Stimulated activated memory B cell treated with anti-CD40 and anti-IgM and Interleukin-4, amounts not matched to agents 10 μg/mL and 1 μg/mL and 100 μg/mL, for 72 hours (primary cell): ENCODE measurements around the gene PARVA.
"Not testable (repeated sequence)": the region's sequence is repeated elsewhere in the genome, so short reads cannot be mapped to it uniquely, and the experiment has no call there.

Source experiments
- ATAC-seq: fragments of 150-1000 bp; cut with Tn5 transposase; 2 replicates; pipeline ENCODE4 v1.10.0; 2021
- H3K27ac Mint-ChIP-seq: one replicate; pipeline ENCODE4 v1.8.0; 2022; ENCODE audit warnings: mild to moderate bottlenecking, mixed read lengths
- H3K27me3 Mint-ChIP-seq: one replicate; pipeline ENCODE4 v1.8.0; 2022; ENCODE audit warnings: mixed read lengths
- H3K36me3 Mint-ChIP-seq: one replicate; pipeline ENCODE4 v1.8.0; 2022; ENCODE audit warnings: mixed read lengths
- H3K4me1 Mint-ChIP-seq: one replicate; pipeline ENCODE4 v1.8.0; 2022; ENCODE audit warnings: mixed read lengths
- H3K4me3 Mint-ChIP-seq: one replicate; pipeline ENCODE4 v1.8.0; 2022; ENCODE audit warnings: mild to moderate bottlenecking, moderate library complexity, mixed read lengths
- H3K9me3 Mint-ChIP-seq: one replicate; pipeline ENCODE4 v1.8.0; 2022; ENCODE audit warnings: mixed read lengths

The PARVA gene

DNA sequence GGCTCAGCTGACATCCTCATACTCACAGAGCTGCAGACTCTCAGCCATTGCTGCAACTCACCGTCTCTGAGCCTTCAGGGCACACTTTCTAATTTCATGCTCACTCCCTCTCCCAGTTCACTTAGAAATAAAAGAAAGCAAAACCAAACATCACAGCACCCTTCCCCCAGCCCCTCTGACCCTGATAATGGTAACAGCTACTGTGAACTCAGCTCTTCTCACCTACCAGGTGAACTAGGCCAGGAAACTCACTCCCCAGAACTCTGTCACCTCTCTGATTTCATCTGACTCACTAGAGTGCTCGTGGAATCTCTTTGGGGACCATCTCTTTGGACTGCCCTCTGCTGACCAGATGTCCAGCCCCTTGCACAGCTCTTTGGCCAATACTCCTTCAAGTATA lies 14.5 kb upstream of the PARVA start:
- Mint-ChIP-seq H3K36me3 (no peaks in the 10 kb centered on the region), H3K27ac (no peak overlapping the region), H3K4me3 (no peak overlapping the region), H3K27me3 (peaks cover 53% of the 10 kb centered on the region), H3K9me3 (no peaks in the 10 kb centered on the region), H3K4me1 (no peaks in the 10 kb centered on the region)
- ATAC-seq = no peak

GRCh38 chr11:12363373-12363772 lies 14.0 kb upstream of the PARVA start:
- Mint-ChIP-seq H3K27me3 (peaks cover 58% of the 10 kb centered on the region), H3K4me1 (no peaks in the 10 kb centered on the region), H3K9me3 (peaks cover 2% of the 10 kb centered on the region), H3K27ac (no peak overlapping the region), H3K36me3 (no peaks in the 10 kb centered on the region), H3K4me3 (no peak overlapping the region)
- no peak for ATAC-seq

DNA sequence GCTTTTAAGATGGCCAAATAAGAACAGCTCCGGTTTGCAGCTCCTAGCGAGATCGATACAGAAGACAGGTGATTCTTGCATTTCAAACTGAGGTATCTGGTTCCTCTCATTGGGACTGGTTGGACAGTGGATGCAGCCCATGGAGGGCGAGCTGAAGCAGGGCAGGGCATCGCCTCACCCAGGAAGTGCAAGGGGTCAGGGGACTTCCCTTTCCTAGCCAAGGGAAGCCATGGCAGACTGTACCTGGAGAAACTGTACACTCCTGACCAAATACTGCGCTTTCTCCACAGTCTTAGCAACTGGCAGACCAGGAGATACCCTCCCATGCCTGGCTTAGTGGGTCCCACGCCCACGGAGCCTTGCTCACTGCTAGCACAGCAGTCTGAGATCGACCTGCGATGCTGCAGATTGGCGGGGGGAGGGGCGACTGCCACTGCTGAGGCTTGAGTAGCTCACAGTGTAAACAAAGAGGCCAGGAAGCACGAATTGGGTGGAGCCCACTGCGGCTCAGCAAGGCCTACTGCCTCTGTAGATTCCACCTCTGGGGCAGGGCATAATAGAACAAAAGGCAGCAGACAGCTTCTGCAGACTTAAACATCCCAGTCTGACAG lies 11.3 kb upstream of the PARVA start:
- H3K27me3 Mint-ChIP-seq = peaks cover 62% of the 10 kb centered on the region
- H3K36me3 Mint-ChIP-seq, H3K27ac Mint-ChIP-seq, H3K9me3 Mint-ChIP-seq, H3K4me3 Mint-ChIP-seq, H3K4me1 Mint-ChIP-seq, ATAC-seq: not testable (repeated sequence)

DNA sequence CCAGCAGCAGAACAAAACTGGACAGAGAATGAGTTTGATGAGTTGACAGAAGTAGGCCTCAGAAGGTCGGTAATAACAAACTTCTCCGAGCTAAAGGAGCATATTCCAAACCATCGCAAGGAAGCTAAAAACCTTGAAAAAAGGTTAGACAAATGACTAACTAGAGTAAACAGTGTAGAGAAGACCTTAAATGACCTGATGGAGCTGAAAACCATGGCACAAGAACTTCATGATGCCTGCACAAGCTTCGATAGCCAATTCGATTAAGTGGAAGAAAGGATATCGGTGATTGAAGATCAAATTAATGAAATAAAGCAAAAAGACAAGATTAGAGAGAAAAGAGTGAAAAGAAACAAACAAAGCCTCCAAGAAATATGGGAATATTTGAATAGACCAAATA lies 10.3 kb upstream of the PARVA start:
- H3K27ac Mint-ChIP-seq = not testable (repeated sequence)

DNA sequence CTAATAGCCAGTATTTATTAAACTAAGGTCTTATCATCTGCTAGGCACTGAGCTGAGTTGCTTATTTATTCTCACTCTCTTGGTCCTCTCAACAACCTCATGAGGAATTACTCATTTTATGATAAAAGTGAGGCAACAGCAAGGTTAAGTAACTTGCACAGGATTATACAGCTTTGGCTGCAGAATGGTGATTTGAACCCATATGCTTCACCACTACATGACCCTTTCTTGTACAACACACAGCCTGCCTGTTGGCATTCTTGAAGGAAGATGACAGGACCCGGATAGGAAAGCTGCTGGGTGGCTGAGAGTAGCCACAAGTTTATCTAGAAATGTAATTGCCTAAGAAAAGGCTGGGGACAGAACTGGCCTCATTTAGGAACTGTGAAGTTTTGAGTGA lies 5.3 kb upstream of the PARVA start:
- Mint-ChIP-seq H3K27me3 (peaks cover 27% of the 10 kb centered on the region), H3K9me3 (peaks cover 5% of the 10 kb centered on the region), H3K27ac (no peak overlapping the region), H3K36me3 (no peaks in the 10 kb centered on the region), H3K4me3 (no peak overlapping the region), H3K4me1 (no peaks in the 10 kb centered on the region)
- no peak for ATAC-seq

More for the DNA sequence above, 10.3 kb upstream of the PARVA start:
- not testable (repeated sequence) for H3K4me3 Mint-ChIP-seq, ATAC-seq, H3K36me3 Mint-ChIP-seq, H3K9me3 Mint-ChIP-seq, H3K4me1 Mint-ChIP-seq
- H3K27me3 Mint-ChIP-seq = peaks cover 52% of the 10 kb centered on the region

DNA sequence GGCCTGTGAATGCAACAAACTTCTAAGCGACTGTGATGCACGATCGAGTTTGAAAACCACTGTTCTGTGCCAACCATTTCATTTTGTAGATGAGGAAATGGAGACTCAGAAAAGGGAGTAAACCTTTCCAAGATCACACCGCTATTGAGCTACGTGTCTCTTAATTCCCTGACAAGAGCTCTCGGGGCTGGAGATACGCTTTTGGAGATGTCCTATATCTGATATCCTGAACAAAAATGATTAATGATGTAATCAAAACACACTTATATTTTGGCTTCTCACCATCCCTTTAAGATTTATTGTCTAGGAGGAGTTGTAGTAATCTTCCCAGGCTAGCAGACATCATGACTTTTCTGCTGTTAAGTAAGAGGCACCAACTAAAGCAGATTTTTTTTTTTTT lies 1.7 kb upstream of the PARVA start:
- Mint-ChIP-seq H3K27ac (no peak overlapping the region), H3K4me3 (no peak overlapping the region), H3K9me3 (peaks cover 2% of the 10 kb centered on the region), H3K36me3 (no peaks in the 10 kb centered on the region), H3K4me1 (no peaks in the 10 kb centered on the region), H3K27me3 (peaks cover 32% of the 10 kb centered on the region)
- ATAC-seq = no peak

DNA sequence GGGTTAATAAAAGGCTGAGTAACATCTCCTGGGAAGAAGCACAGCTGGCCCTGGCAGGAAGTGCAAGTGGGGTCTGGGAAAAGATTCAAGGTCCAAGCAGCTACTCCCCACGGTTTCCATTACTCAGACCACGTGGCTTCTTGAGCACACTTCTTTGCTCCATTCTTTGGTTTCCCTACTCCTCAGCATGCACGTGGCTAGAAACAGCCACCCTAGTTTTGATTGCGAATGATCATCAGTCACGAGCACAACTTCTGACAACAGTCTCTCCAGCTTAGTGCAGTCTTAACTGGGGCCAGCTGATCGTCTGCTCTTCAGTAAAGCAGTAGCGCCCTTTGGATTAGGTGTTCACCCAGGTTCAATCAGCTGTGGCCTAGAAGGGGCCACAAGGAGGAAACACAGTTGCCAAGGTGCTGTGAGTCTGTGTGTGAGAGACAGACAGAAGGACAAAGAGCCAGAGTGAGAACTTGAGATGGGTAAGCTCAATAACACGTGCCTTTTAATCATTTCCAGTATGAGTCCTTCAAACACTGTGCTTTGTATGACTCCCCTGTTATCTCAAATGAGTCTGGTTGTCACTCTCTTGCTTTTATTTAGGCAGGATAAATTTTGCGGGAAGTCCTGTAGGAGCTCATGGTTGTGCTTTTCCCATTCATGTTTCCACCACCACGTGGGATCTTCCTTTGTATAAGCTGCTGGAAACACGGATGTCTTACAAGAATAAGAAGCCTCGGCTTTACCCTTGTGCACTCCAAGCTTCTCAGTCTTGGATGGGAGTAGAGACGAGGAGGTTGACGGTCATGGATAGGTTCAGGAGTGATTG lies 901 bp upstream of the PARVA start:
- peaks cover 2% of the 10 kb centered on the region for H3K9me3 Mint-ChIP-seq
- no peaks in the 10 kb centered on the region for H3K4me1 Mint-ChIP-seq
- no peak overlapping the region for H3K27ac Mint-ChIP-seq
- no peak overlapping the region for H3K4me3 Mint-ChIP-seq
- peaks cover 32% of the 10 kb centered on the region for H3K27me3 Mint-ChIP-seq
- no peaks in the 10 kb centered on the region for H3K36me3 Mint-ChIP-seq
- ATAC-seq = no peak

- Mint-ChIP-seq H3K27me3 (peaks cover 32% of the 10 kb centered on the region), H3K4me1 (no peaks in the 10 kb centered on the region), H3K27ac (no peak overlapping the region), H3K36me3 (no peaks in the 10 kb centered on the region), H3K9me3 (peaks cover 2% of the 10 kb centered on the region), H3K4me3 (no peak overlapping the region)
- ATAC-seq = peak; percentile 51
Observed at GRCh38 chr11:12377824-12378593, 638 bp downstream of the PARVA start.

- no peak overlapping the region for H3K27ac Mint-ChIP-seq
- H3K4me3 Mint-ChIP-seq = no peak overlapping the region
- H3K9me3 Mint-ChIP-seq = peaks cover 11% of the 10 kb centered on the region
- no peaks in the 10 kb centered on the region for H3K36me3 Mint-ChIP-seq
- no peaks in the 10 kb centered on the region for H3K4me1 Mint-ChIP-seq
- H3K27me3 Mint-ChIP-seq = peaks cover 32% of the 10 kb centered on the region
- no peak for ATAC-seq
Observed at GRCh38 chr11:12380565-12381325, 3.4 kb downstream of the PARVA start.

GRCh38 chr11:12381875-12382274 lies 4.5 kb downstream of the PARVA start:
- Mint-ChIP-seq H3K4me3 (no peak overlapping the region), H3K4me1 (no peaks in the 10 kb centered on the region), H3K36me3 (no peaks in the 10 kb centered on the region), H3K27ac (no peak overlapping the region), H3K9me3 (peaks cover 11% of the 10 kb centered on the region), H3K27me3 (peaks cover 26% of the 10 kb centered on the region)
- no peak for ATAC-seq

DNA sequence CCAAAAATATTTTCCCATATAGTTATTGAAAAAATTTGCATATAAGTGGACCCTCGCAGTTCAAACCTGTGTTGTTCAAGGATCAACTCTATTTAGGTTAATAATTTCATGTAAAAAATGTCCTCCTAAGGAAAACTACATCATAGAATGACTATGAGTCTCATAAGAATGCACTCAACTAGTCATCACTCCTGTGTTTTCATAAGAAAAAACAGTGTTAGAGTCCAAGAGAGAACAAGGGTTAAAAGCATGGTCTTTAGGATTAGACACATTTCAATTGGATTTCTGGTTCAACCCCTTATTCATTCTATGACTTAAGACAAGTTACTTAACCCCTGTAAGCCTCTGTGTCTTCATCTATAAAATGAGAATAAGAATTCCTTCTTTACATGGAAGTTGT lies 5.1 kb downstream of the PARVA start:
- Mint-ChIP-seq H3K27ac (no peak overlapping the region), H3K36me3 (no peaks in the 10 kb centered on the region), H3K4me1 (no peaks in the 10 kb centered on the region), H3K9me3 (peaks cover 11% of the 10 kb centered on the region), H3K27me3 (peaks cover 22% of the 10 kb centered on the region), H3K4me3 (no peak overlapping the region)
- no peak for ATAC-seq

GRCh38 chr11:12386309-12386708 lies 8.9 kb downstream of the PARVA start:
- no peak overlapping the region for H3K27ac Mint-ChIP-seq
- ATAC-seq = no peak
- no peaks in the 10 kb centered on the region for H3K36me3 Mint-ChIP-seq
- H3K4me3 Mint-ChIP-seq = no peak overlapping the region
- no peaks in the 10 kb centered on the region for H3K27me3 Mint-ChIP-seq
- no peaks in the 10 kb centered on the region for H3K4me1 Mint-ChIP-seq
- H3K9me3 Mint-ChIP-seq = peaks cover 9% of the 10 kb centered on the region

- Mint-ChIP-seq H3K36me3 (no peaks in the 10 kb centered on the region), H3K4me3 (no peak overlapping the region), H3K27ac (no peak overlapping the region), H3K27me3 (no peaks in the 10 kb centered on the region), H3K9me3 (peaks cover 9% of the 10 kb centered on the region), H3K4me1 (no peaks in the 10 kb centered on the region)
- ATAC-seq = no peak
Observed at GRCh38 chr11:12386745-12387144, 9.4 kb downstream of the PARVA start.

GRCh38 chr11:12388173-12388572 lies 10.8 kb downstream of the PARVA start:
- Mint-ChIP-seq H3K27ac (no peak overlapping the region), H3K4me1 (no peaks in the 10 kb centered on the region), H3K36me3 (no peaks in the 10 kb centered on the region), H3K4me3 (no peak overlapping the region), H3K9me3 (peaks cover 9% of the 10 kb centered on the region), H3K27me3 (no peaks in the 10 kb centered on the region)
- ATAC-seq = no peak
